ENCODE measurements around the gene ARAP3. TPM values are rescaled to one million over a fixed set of nuclear protein-coding genes. Genes with fewer than 3 reads are reported as not detected.
A peak's percentile ranks its signal among the peaks of the same experiment; 100 is the strongest.

The ARAP3 gene
- total and polyA plus RNA-seq, 2 experiments from 2014 or later: 18.4 to 33.2 TPM

- ATAC-seq: no peak
- DNase-seq (ENCODE audit: low spot score): no peak
- Histone ChIP-seq H3K27ac (ENCODE audit: low read depth) (no peak overlapping the region), H3K4me2 (peak overlapping the region; percentile 69), H3F3A (replicated peaks; ENCODE audit: low read depth) (no peaks in the 10 kb centered on the region), H2AFZ (0 out of 2 replicates have a peak overlapping the region, but pooled peaks have one; percentile 81), H3K4me1 (ENCODE audit: insufficient read depth) (peaks cover 44% of the 10 kb centered on the region), H3K4me3 (no peak overlapping the region), H3K79me2 (replicated peaks; ENCODE audit: insufficient read depth) (no peaks in the 10 kb centered on the region), H3K9me2 (ENCODE audit: insufficient read depth) (no peaks in the 10 kb centered on the region), H4K20me1 (replicated peaks; ENCODE audit: insufficient read depth) (no peaks in the 10 kb centered on the region), H3K36me3 (ENCODE audit: insufficient read depth) (no peaks in the 10 kb centered on the region), H3K27me3 (ENCODE audit: insufficient read depth) (no peaks in the 10 kb centered on the region)
- peaks cover 51% of the 10 kb centered on the region for H3K4me1 Mint-ChIP-seq
- no peak overlapping the region for H3K27ac Mint-ChIP-seq
- H3K27me3 Mint-ChIP-seq (ENCODE audit: insufficient read depth, low read depth, poor library complexity): peaks cover 9% of the 10 kb centered on the region
- no peak overlapping the region for H3K4me3 Mint-ChIP-seq
- H3K36me3 Mint-ChIP-seq (ENCODE audit: low read depth): no peaks in the 10 kb centered on the region
- TF ChIP-seq CREB1 (CRISPR knock-in tag; IDR thresholded peaks at IDR 0.05; ENCODE audit: low read depth) (no peak), ZNF114 (CRISPR knock-in tag; IDR thresholded peaks at IDR 0.05) (no peak)
- no peaks in the 10 kb centered on the region for H3K9me3 Mint-ChIP-seq
Observed at GRCh38 chr5:141716468-141716867, 34.4 kb upstream of the ARAP3 start.

- peak; percentile 68 for ATAC-seq
- TF ChIP-seq, protein P1, sequence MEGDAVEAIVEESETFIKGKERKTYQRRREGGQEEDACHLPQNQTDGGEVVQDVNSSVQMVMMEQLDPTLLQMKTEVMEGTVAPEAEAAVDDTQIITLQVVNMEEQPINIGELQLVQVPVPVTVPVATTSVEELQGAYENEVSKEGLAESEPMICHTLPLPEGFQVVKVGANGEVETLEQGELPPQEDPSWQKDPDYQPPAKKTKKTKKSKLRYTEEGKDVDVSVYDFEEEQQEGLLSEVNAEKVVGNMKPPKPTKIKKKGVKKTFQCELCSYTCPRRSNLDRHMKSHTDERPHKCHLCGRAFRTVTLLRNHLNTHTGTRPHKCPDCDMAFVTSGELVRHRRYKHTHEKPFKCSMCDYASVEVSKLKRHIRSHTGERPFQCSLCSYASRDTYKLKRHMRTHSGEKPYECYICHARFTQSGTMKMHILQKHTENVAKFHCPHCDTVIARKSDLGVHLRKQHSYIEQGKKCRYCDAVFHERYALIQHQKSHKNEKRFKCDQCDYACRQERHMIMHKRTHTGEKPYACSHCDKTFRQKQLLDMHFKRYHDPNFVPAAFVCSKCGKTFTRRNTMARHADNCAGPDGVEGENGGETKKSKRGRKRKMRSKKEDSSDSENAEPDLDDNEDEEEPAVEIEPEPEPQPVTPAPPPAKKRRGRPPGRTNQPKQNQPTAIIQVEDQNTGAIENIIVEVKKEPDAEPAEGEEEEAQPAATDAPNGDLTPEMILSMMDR (conservative IDR thresholded peaks at IDR 0.05; ENCODE audit: low read depth in 2 of 2): no peak
- TF ChIP-seq ZNF114 (CRISPR knock-in tag; IDR thresholded peaks at IDR 0.05) (no peak), REST (IDR thresholded peaks at IDR 0.05; ENCODE audit: unreplicated experiment) (no peak), STAT1 (IDR thresholded peaks at IDR 0.05; ENCODE audit: unreplicated experiment) (no peak), POLR2AphosphoS5 (IDR thresholded peaks at IDR 0.05; ENCODE audit: low read depth) (no peak), NANOG (IDR thresholded peaks at IDR 0.05; ENCODE audit: borderline replicate concordance) (no peak), JUNB (IDR thresholded peaks at IDR 0.05; ENCODE audit: unreplicated experiment) (no peak), CREB1 (CRISPR knock-in tag; IDR thresholded peaks at IDR 0.05; ENCODE audit: low read depth) (no peak), ZNF331 (CRISPR knock-in tag; IDR thresholded peaks at IDR 0.05; ENCODE audit: low read depth) (no peak)
- TF ChIP-seq, protein P2, sequence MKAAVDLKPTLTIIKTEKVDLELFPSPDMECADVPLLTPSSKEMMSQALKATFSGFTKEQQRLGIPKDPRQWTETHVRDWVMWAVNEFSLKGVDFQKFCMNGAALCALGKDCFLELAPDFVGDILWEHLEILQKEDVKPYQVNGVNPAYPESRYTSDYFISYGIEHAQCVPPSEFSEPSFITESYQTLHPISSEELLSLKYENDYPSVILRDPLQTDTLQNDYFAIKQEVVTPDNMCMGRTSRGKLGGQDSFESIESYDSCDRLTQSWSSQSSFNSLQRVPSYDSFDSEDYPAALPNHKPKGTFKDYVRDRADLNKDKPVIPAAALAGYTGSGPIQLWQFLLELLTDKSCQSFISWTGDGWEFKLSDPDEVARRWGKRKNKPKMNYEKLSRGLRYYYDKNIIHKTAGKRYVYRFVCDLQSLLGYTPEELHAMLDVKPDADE (IDR thresholded peaks at IDR 0.05): no peak
Observed at GRCh38 chr5:141716009-141716408, 34.0 kb upstream of the ARAP3 start.

More at GRCh38 chr5:141716009-141716408, 34.0 kb upstream of the ARAP3 start:
- Histone ChIP-seq H4K20me1 (replicated peaks; ENCODE audit: insufficient read depth) (no peaks in the 10 kb centered on the region), H3K27me3 (ENCODE audit: insufficient read depth) (no peaks in the 10 kb centered on the region), H3K79me2 (replicated peaks; ENCODE audit: insufficient read depth) (no peaks in the 10 kb centered on the region), H3K9me2 (ENCODE audit: insufficient read depth) (no peaks in the 10 kb centered on the region), H3K4me3 (no peak overlapping the region), H3K4me1 (ENCODE audit: insufficient read depth) (peaks cover 44% of the 10 kb centered on the region), H3K27ac (ENCODE audit: low read depth) (0 out of 2 replicates have a peak overlapping the region, but pooled peaks have one; percentile 32), H3F3A (replicated peaks; ENCODE audit: low read depth) (no peaks in the 10 kb centered on the region), H3K4me2 (peak overlapping the region; percentile 69), H3K36me3 (ENCODE audit: insufficient read depth) (no peaks in the 10 kb centered on the region), H2AFZ (peak overlapping the region; percentile 81)
- Mint-ChIP-seq H3K9me3 (no peaks in the 10 kb centered on the region), H3K4me3 (no peak overlapping the region), H3K27me3 (ENCODE audit: insufficient read depth, low read depth, poor library complexity) (peaks cover 9% of the 10 kb centered on the region), H3K4me1 (peaks cover 51% of the 10 kb centered on the region), H3K27ac (no peak overlapping the region), H3K36me3 (ENCODE audit: low read depth) (no peaks in the 10 kb centered on the region)
- peak; percentile 48 for DNase-seq (ENCODE audit: low spot score)
